ENCODE data around the gene RAP1GAP2. TPM values are rescaled to one million over a fixed set of nuclear protein-coding genes. Genes with fewer than 3 reads are reported as not detected.
A peak's percentile ranks its signal among the peaks of the same experiment; 100 is the strongest.

RAP1GAP2 gene
- total RNA-seq, 4 donors from 2014 or later, result 7.4 to 13.1 (median 10.7) TPM

GRCh38 chr17:2975469-2975958 lies 179.3 kb downstream of the RAP1GAP2 start:
- Histone ChIP-seq H3K27me3 (no peaks in the 10 kb centered on the region), H3K9me3 (no peaks in the 10 kb centered on the region), H3K36me3 (peaks cover 0 to 3% (median under 1%) of the 10 kb centered on the region in 4 donors), H3K4me1 (peaks cover 0 to 8% (median 5%) of the 10 kb centered on the region in 4 donors), H3K4me3 (peak overlapping the region; percentile 49 to 71 (median 60)), H3K27ac (replicated peaks in 1 of 4) (peak overlapping the region; percentile 43 to 67 (median 62))
- intact Hi-C loops (cut with DNase I), result no loop called here
- peak; percentile 80 for DNase-seq (ENCODE audit: extremely low spot score)
- TF ChIP-seq POLR2A (IDR thresholded peaks at IDR 0.05; ENCODE audit: low read depth), result no peak
- TF ChIP-seq EP300 (IDR thresholded peaks at IDR 0.05), result no peak
- no peak for TF ChIP-seq CTCF (IDR thresholded peaks at IDR 0.05)
- peak; percentile 56 to 77 for TF ChIP-seq POLR2AphosphoS5 (IDR thresholded peaks at IDR 0.05)
- 42% methylated on average over 8 of the region's 8 CpGs for WGBS

DNA sequence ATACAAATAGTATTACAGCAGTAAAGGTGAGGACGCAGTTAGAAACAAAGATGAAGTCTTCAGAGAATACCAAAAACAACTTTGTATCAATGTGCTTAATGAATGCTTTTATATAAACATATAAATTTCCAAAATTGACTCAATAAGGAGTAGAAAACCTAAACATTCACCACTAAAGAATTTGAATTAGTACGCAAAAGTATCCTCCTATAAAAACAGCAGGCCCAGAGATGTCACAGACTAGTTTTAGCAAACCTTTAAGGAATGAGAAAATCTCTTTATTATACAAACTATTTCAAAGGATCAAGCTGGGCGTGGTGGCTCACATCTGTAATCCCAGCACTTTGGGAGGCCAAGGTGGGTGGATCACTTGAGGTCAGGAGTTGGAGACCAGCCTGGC lies 180.9 kb downstream of the RAP1GAP2 start:
- WGBS, result 97% methylated on average over 3 of the region's 3 CpGs
- no peak for DNase-seq (ENCODE audit: extremely low spot score)
- Histone ChIP-seq H3K4me1 (peaks cover 0 to 15% (median 11%) of the 10 kb centered on the region in 4 donors), H3K36me3 (peaks cover 0 to 17% (median 3%) of the 10 kb centered on the region in 4 donors), H3K4me3 (no peak overlapping the region), H3K27ac (replicated peaks in 1 of 4) (no peak overlapping the region), H3K9me3 (no peaks in the 10 kb centered on the region), H3K27me3 (no peaks in the 10 kb centered on the region)
- TF ChIP-seq CTCF (IDR thresholded peaks at IDR 0.05) (no peak), EP300 (IDR thresholded peaks at IDR 0.05) (no peak), POLR2AphosphoS5 (IDR thresholded peaks at IDR 0.05) (no peak), POLR2A (IDR thresholded peaks at IDR 0.05; ENCODE audit: low read depth) (no peak)
- intact Hi-C loops (cut with DNase I), result no loop called here

DNA sequence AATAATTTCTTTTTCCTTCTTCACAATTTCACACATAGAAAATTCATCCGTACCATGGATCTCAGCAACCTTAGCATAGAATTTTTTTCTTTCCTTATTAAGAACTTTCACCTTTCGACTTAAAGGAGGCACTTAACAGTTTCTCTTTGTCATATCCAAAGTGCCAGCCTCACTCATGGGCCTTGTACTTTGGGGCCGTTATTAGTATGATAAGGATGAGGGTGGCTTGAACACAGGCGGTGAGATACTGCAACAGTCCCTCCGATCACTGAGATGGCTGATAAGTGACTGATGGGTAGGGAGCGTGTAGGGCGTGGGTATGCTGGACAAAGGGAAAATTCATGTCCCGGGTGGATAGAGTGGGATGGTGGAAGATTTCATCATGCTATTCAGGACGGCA lies 181.9 kb downstream of the RAP1GAP2 start:
- H3K4me3 ChIP-seq, result no peak overlapping the region
- no peak for DNase-seq (ENCODE audit: extremely low spot score)
- H3K4me1 ChIP-seq, result peaks cover 4 to 23% (median 19%) of the 10 kb centered on the region in 4 donors
- intact Hi-C loops (cut with DNase I), result no loop called here
- H3K27me3 ChIP-seq, result no peaks in the 10 kb centered on the region
- H3K27ac ChIP-seq (replicated peaks in 1 of 4), result no peak overlapping the region
- H3K36me3 ChIP-seq, result peaks cover 0 to 22% (median 3%) of the 10 kb centered on the region in 4 donors
- 89% methylated on average over 9 of the region's 9 CpGs for WGBS
- no peaks in the 10 kb centered on the region for H3K9me3 ChIP-seq
- TF ChIP-seq EP300 (IDR thresholded peaks at IDR 0.05), result no peak
- TF ChIP-seq POLR2AphosphoS5 (IDR thresholded peaks at IDR 0.05), result no peak
- TF ChIP-seq CTCF (IDR thresholded peaks at IDR 0.05), result no peak
- no peak for TF ChIP-seq POLR2A (IDR thresholded peaks at IDR 0.05; ENCODE audit: low read depth)

DNA sequence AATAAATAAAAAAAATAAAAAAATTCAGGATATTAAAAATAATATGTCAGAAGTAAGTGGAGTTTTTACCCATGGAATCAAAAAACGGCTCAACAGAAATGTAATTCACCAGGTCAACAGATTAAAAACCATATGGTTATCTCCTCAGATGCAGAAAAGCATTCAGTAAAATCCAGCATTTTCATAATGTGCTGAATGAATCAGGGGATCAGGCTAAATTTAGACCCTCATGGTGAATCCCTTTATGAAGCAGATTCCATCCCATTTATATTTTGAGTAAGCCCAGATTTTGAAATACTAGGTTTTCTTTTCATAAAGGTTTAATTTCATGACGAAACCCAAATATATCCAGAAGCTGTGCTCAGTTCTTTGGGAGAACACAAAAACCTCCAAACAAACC lies 182.8 kb downstream of the RAP1GAP2 start:
- H3K27ac ChIP-seq (replicated peaks in 1 of 4), result no peak overlapping the region
- WGBS, result 95% methylated on average over 2 of the region's 2 CpGs
- intact Hi-C loops (cut with DNase I), result no loop called here
- H3K4me1 ChIP-seq, result peaks cover 4 to 29% (median 21%) of the 10 kb centered on the region in 4 donors
- TF ChIP-seq POLR2A (IDR thresholded peaks at IDR 0.05; ENCODE audit: low read depth) (no peak), CTCF (IDR thresholded peaks at IDR 0.05) (no peak), POLR2AphosphoS5 (IDR thresholded peaks at IDR 0.05) (no peak), EP300 (IDR thresholded peaks at IDR 0.05) (no peak)
- no peaks in the 10 kb centered on the region for H3K27me3 ChIP-seq
- H3K4me3 ChIP-seq, result no peak overlapping the region
- H3K36me3 ChIP-seq, result peaks cover 0 to 22% (median 3%) of the 10 kb centered on the region in 4 donors
- no peaks in the 10 kb centered on the region for H3K9me3 ChIP-seq
- DNase-seq (ENCODE audit: extremely low spot score), result no peak

Data from esophagus muscularis mucosa (tissue), 4 donors.